GM10847 (cell line): ENCODE data around the gene FAM3C.

Experiments
- POLR2A ChIP-seq: IDR thresholded peaks from 2 replicates; pipeline ENCODE4 v1.6.1; 2011; ENCODE audit not compliant: insufficient read length; ENCODE audit errors: extremely low read depth

Gene FAM3C

DNA sequence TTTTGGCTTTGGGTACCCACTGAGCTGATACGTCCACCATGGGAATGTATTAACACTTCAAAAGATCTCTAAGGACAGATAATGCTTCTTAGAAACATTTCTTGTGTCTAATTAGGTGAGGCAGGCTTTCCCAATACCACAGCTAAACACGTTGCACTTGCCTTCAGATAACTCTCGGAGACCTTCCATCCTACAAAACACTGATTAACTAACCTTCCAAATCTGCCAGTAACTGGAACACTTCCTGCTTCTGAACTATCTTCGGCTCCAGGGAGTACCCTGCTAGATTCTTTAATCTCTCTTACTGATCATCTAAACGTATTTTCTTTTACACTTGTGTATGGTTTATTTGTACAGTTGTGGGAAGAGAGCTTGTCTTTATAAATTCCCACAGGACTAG, 68.4 kb downstream of the FAM3C start:
- TF ChIP-seq POLR2A: no peak

DNA sequence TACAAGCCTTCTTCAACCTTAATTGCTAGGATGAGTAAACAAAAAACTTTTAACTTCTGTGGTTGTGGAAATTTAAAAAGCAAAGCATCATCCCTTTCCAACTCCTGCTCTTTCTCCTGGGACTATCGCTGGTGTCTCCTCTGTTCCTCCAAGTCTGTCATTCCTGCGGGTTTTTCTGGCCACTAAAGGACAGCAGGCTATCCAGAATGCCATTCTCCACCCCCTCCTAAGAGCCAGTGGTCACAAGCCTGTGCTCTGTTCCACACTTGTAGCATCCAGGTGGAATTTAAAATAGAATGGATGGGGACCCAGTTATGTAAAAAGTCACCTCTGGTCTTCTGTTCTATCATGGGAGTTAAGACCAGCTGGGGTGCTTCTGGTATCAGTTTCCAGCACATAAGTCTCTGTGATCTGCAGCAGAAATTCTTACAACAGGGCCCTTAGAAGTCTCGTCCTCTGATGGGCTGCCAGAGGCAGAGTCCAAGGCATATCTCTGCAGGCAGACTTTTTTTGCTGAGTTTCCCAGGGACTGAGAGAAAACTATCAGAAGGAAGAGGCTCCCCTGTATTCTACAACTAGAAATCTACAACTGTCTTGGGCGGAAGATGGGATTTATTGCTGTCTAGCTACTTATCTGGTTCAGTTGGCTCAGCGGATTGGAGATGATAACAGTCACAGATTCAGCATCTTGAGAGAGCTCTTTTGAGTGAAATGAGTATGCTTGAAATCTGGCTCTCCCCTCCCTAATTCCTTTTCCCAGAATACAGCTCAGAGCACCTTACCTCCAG, 72.4 kb downstream of the FAM3C start:
- TF ChIP-seq POLR2A: no peak

GRCh38 chr7:121322460-121322859, 73.6 kb downstream of the FAM3C start:
- TF ChIP-seq POLR2A: no peak

DNA sequence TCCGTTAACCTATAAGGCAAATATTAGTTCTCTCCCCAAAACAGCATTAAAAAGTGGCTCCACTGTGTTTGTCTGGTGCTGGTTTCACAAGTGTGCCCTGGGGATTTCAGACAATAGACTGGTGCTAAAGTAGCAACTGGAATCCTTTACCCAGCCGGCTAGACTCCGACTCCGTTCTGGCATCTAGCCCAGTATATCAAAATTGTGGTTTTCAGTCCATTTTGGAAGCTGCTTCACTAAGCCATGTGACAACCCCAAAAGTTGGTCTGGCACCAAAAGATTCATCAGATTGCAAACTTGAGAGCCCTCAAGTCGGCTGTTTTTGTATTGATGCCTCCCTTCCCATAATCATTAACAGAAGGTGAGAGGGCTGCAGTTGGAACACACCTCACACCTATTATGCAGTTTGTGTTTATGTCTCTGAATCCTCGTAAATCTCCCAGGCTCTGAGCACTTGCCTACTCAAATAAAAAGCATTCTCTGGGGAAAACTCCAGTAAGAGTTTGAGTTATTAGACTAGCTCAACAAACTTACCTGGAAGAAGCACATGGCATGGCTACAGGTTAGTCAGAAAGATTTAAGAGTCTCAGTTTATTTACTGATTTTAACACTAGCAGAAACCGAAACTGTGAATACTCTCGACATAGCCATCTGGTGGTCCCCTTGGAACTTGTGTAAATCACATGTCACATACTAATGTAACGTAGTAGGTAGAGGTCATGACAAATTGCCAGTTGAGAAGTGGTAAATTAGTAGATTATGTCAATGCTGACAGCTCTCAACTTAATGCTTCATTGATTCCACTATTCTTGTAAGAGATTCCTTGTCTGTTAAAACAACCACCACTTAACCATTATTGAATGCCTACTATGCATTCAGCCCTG, 82.1 kb downstream of the FAM3C start:
- TF ChIP-seq POLR2A: no peak

- no peak for TF ChIP-seq POLR2A
These were observed 82.8 kb downstream of the FAM3C start for GRCh38 chr7:121313220-121313792.

GRCh38 chr7:121307021-121307574, 89.0 kb downstream of the FAM3C start:
- TF ChIP-seq POLR2A: no peak

DNA sequence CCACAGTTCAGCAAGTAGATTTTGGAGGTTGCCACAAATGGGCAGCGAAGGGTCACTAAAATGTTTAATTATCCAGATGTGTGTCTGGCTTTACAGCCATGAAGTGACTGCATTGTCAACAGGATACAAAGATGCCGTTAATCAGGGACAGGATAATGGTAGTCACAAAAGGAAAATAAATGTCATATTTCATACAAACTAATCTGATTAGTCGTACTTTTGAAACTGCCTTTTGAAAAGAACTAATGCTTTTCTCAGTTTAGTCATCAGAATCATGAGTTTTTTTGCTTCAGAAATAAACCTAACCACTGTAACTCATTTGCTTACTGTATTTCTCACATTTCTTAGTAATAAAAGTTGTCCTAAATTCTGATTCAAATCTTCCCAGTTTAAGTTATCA, 89.5 kb downstream of the FAM3C start:
- no peak for TF ChIP-seq POLR2A

DNA sequence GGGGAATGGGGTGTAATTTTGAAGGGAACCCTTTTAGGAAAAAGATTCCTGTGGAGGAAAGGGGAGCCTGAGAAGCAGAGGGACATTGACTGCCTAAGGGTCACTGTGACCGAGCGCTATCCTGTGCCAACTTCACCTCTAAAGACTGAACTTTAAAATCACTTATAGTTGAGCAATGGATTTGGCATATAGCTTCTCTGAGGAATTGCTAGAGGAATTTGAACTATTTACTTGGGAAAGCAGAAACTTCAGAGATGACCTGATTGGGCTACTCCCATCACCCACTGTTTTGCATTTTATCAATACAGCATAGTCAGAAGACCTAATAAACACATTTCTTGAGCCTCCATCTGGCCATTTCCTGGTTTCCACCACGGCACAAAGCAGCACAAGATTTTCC, 91.0 kb downstream of the FAM3C start:
- TF ChIP-seq POLR2A: no peak

- no peak for TF ChIP-seq POLR2A
These were observed 91.9 kb downstream of the FAM3C start for GRCh38 chr7:121304102-121304658.

DNA sequence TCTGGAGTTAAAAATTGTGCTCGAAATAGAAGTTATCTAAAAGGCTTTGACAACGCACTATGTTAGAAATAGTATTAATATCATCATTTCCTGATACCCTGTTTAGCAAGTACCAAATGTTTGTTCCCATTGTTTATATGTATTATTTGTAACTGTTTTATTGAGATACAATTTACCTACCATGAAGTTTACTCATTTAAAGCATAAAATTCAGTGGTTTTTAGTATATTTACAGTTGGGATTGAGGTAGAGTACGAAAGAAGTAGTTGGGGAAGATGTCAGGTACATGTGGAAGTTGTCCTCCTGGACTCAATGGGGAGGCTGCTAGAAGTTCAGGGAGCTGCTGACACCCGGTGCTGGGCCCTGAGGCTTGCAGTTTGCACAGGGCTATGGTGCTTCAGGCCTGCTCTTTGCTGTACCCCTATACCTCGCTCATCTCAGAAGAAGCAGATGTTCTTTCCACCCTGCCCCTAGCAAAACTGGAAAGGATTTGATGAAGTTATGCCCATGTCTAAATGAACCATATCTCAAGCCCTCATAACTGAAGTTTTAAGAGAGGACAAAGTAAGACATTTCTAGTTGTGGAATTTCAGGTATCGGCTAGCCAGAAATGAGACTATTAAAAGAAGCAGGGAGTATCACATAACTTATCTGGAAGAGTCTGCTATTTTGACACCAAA, 92.5 kb downstream of the FAM3C start:
- TF ChIP-seq POLR2A: no peak

DNA sequence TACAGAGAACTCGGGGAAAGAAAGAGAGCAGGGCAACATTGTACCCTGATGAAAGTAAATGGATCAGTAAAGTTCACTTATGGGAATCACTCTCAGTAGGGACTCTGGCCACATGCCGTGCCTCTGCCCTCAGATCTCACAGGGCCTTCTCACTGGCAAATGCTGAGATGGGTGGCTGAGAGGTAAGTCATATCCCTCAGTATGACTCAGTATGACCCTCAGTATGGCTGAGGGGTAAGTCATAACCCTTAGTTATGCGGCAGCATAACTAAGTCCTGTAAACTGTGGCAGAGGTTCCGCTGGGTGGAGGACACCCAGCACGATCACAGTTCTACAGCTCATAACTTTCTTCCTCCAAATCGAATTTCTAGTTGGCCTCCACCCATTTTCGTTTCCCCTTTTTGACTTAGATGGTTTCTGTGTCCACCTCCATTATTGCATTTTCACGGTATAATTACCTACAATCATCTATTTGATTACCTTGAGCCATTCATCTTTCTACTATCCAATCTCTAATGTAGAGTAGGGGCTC, 93.8 kb downstream of the FAM3C start:
- TF ChIP-seq POLR2A: no peak

GRCh38 chr7:121301446-121302213, 94.5 kb downstream of the FAM3C start:
- TF ChIP-seq POLR2A: no peak

GRCh38 chr7:121300685-121301420, 95.3 kb downstream of the FAM3C start:
- no peak for TF ChIP-seq POLR2A
